ENCODE measurements around the gene GRHL1.
"Not testable (repeated sequence)": the region's sequence is repeated elsewhere in the genome, so short reads cannot be mapped to it uniquely, and the experiment has no call there.

The GRHL1 gene

GRCh38 chr2:10009271-10009810 is 57.8 kb downstream of the GRHL1 start:
- no peak for DNase-seq (ENCODE audit: low read depth, low spot score)

GRCh38 chr2:10009811-10010781 is 58.6 kb downstream of the GRHL1 start:
- no peak for DNase-seq (ENCODE audit: low read depth, low spot score)

GRCh38 chr2:10010861-10011605 is 59.5 kb downstream of the GRHL1 start:
- not testable (repeated sequence) for DNase-seq (ENCODE audit: low read depth, low spot score)

- DNase-seq (ENCODE audit: low read depth, low spot score) = not testable (repeated sequence)
Observed at GRCh38 chr2:10011606-10012325, 60.3 kb downstream of the GRHL1 start.

- DNase-seq (ENCODE audit: low read depth, low spot score) = not testable (repeated sequence)
Observed at GRCh38 chr2:10012366-10012962, 61.0 kb downstream of the GRHL1 start.

GRCh38 chr2:10012963-10013461 is 61.5 kb downstream of the GRHL1 start:
- no peak for DNase-seq (ENCODE audit: low read depth, low spot score)

GRCh38 chr2:10013651-10014417 is 62.3 kb downstream of the GRHL1 start:
- not testable (repeated sequence) for DNase-seq (ENCODE audit: low read depth, low spot score)

GRCh38 chr2:10014418-10015190 is 63.1 kb downstream of the GRHL1 start:
- DNase-seq (ENCODE audit: low read depth, low spot score) = no peak

GRCh38 chr2:10015376-10015989 is 64.0 kb downstream of the GRHL1 start:
- DNase-seq (ENCODE audit: low read depth, low spot score) = not testable (repeated sequence)

GRCh38 chr2:10016001-10016801 is 64.7 kb downstream of the GRHL1 start:
- no peak for DNase-seq (ENCODE audit: low read depth, low spot score)

- DNase-seq (ENCODE audit: low read depth, low spot score) = no peak
Observed at GRCh38 chr2:10016802-10017258, 65.3 kb downstream of the GRHL1 start.

GRCh38 chr2:10017313-10017941 is 65.9 kb downstream of the GRHL1 start:
- no peak for DNase-seq (ENCODE audit: low read depth, low spot score)

- DNase-seq (ENCODE audit: low read depth, low spot score) = no peak
Observed at GRCh38 chr2:10019174-10019573, 67.7 kb downstream of the GRHL1 start.

- DNase-seq (ENCODE audit: low read depth, low spot score) = no peak
Observed at GRCh38 chr2:10019602-10020400, 68.3 kb downstream of the GRHL1 start.

- DNase-seq (ENCODE audit: low read depth, low spot score) = no peak
Observed at GRCh38 chr2:10022041-10022421, 70.5 kb downstream of the GRHL1 start.

- DNase-seq (ENCODE audit: low read depth, low spot score) = no peak
Observed at GRCh38 chr2:10022445-10022844, 71.0 kb downstream of the GRHL1 start.

Data from brain pericyte (primary cell).